NCI-H2196 (cell line): ENCODE data around the gene BRD7.

Experiments
- DNase-seq: peaks from one replicate; lab custom pipeline; 2025; ENCODE audit not compliant: unreplicated experiment; lab: John Stamatoyannopoulos, UW

Gene BRD7

DNA sequence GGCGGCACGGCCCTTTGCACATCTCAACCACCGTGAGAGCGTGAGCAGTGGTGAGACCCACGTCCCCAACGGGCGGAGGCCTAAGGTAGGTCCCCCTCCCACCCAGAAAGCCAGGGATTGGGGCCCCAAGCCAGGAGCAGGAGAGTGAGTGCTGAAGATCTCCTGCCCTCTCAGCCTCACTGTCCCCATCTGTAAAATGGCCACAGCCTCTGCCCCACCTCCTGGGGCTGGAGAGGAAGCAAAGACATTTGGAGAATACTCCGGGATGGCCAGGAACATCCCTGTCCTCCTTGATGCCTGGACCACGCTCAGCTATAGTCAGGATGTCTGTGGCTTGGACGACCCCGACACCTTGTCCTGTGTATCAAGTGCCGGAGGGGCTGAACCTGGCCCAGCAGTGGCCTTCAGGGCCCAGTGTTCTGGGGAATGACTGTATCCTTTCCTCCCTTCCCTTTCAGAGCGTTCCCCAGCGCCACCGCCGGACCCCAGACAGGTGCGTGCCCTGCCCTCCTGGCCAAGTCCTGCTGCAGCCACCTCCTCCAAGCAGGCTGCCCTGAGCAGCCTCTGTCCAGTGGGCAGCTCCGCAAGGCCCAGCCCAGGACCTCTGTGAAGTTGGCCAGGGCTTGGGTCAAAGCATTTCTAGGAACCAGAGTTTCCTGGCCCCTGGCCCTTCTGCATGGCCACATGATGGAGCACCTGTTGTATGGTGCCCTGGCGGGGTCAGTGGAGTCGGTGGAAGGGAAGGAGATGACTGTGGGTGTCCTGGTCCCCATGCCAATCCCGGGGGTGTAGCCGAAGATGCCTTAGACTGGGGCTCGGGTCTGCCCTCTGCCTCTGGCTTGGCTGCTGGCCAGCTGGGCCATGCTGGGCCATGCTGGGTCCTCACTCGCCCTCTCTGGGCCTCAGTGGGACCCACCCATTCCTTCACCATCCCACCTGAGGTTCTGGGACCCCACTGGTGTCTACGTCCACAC, 64.0 kb downstream of the BRD7 start:
- no peak for DNase-seq

DNA sequence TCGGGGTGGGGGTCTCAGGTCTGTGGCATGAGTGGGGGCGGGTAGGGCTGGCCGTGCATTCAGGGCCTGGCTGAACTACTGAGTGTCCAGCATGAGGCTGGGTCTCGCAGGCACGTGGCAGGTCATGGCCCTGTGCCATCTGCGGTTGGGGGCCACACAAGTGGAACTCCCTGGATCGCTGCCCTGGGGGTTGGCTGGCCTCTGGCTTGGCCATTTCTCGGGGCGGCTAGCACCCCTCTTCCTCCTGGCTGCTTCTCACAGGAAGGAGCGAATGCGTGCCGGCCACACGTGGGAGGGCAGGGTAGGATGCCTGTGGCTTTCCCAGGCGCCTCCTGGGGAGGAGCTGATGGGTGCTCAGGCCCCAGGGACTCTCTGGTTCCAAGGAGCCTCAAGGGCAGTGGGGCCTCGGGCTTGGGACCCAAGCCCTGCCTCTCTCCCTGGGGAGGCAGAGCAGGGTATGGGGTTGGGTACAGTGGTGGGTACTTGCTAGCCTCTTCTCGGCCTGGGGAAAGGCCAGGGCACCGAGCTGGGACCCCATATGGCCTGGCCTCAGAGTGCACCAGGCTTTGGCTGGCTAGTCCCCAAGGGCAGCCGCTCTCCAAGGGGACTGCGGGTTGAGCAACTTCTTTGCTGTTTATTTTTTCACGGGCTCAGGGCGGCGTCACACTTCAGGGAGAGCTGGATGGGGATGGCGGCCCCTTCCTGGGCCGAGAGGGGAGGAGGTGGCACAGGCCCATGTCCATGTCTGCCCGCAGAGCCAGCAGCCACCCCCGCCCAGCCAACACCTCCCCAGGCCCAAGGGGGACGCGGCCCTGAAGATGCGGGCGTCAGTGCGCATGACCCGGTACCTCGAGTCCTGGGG, 65.0 kb downstream of the BRD7 start:
- no peak for DNase-seq

DNA sequence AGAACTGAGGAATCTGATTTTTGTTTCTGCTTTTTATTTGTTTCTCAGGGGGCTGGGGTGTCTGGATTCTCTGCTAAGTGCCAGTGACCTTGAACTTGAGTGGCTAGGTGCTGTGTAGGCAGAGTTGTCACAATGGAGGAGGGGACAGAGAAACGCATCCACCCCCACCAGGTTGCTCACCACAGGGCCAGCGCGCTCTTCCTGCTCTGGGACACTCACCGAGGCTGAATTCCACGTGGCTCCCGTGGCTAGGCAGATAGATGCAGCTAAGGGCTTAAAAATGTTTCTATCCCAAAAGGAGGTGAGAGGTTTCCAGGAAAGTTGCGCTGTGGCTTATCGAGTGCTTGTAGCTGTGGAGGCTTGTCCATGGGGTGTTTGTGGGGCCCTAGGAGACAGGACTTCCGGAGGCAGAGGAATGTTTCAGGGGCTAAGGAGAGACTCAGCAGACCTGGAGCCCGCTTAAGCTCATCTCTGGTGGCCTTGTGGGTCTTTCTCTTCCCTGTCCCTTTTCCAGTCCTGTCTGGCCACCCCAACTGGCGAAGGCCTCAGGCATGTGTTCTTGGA, 65.7 kb downstream of the BRD7 start:
- DNase-seq, result no peak

GRCh38 chr16:50302472-50303005, 66.2 kb downstream of the BRD7 start:
- no peak for DNase-seq

GRCh38 chr16:50301626-50302471, 66.9 kb downstream of the BRD7 start:
- DNase-seq, result no peak

DNA sequence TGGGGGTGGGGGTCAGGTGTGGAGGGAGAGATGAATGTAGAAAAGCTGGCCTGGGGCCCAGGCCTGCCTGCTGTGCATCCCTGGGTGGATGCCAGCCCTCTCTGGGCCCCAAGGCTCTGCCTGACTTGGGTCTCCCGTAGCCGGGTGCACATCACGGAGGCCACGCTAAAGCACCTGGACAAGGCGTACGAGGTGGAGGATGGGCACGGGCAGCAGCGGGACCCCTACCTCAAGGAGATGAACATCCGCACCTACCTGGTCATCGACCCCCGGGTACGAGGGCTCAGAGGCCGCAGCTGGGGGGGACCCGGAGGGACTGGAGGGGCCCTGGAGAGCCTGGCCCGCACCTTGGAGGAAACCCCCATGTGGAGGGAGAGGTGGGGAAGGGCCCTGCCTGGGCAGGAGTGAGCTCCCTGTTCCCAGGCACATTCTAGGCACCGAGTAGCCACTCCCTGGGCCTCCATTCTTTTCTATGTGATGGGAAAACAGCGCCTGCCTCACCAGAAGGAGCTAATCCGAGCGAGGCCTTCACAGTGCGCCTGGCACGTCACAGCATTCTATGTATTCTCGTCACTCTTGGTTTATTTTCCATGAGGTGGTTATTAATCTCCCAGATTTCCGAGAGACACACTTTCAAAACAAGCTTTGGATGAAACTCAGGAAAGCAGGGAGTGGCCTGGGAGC, 67.7 kb downstream of the BRD7 start:
- no peak for DNase-seq

- DNase-seq, result no peak
These were observed 69.2 kb downstream of the BRD7 start for GRCh38 chr16:50299508-50300105.

DNA sequence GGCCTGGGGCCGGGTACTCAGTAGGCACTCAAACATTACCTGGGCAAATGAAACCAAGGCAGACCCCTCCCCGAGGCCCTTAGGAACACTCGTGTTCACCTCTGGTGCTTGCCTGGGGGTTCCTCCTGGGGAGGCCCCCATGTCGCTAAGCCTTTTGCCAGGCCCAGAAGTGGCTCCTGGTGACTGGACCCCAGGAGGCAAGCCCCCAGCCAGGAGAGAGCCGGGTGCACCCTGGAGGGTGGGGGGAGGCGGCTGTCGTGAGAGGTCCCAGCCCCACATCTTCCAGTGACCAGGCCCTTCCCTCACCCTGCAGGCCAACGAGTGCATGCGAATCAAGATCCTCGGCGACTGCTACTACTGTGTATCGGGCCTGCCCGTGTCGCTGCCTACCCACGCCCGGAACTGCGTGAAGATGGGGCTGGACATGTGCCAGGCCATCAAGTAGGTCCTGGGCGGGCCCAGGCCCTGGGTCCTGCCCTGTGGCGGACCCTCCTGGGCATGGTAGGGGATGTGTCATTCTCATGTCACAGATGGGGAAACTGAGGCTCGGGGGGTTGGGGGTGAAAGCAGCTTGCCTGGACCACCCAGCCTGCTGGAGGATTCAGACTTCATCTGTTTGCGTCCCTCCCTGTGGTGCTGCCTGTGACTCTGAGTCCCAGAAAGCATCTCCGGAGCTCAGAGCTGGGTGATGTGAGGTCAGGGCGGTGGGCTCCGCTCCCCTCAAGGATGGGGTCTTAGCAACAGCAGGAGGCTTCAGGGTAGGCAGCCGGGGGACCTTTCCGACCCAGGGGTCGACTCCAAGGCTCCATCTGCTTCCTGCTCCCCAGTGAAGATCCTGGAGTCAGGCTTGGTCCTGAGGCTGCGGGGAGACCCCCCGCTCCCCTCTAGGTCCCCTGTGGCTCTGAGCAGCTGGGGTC, 69.9 kb downstream of the BRD7 start:
- no peak for DNase-seq

DNA sequence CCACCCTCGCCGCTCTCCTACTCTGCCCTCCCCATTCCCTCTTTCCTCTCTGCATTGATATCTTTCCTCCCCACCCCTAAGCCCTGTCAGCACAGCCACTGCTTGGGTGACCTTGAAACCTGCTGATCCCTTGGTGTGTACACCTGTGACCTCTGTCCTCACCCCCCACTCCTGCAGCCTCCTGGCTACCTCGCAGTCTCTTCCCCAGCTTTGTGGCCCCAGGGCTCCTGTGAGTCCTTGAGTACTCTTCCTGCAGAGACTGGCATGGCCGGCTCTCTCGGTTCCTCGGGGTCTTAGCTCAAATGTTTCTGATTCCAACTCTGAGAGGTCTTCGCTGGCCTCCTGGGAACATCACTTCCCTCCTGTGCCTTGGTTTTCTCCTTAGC, 70.7 kb downstream of the BRD7 start:
- DNase-seq, result no peak

DNA sequence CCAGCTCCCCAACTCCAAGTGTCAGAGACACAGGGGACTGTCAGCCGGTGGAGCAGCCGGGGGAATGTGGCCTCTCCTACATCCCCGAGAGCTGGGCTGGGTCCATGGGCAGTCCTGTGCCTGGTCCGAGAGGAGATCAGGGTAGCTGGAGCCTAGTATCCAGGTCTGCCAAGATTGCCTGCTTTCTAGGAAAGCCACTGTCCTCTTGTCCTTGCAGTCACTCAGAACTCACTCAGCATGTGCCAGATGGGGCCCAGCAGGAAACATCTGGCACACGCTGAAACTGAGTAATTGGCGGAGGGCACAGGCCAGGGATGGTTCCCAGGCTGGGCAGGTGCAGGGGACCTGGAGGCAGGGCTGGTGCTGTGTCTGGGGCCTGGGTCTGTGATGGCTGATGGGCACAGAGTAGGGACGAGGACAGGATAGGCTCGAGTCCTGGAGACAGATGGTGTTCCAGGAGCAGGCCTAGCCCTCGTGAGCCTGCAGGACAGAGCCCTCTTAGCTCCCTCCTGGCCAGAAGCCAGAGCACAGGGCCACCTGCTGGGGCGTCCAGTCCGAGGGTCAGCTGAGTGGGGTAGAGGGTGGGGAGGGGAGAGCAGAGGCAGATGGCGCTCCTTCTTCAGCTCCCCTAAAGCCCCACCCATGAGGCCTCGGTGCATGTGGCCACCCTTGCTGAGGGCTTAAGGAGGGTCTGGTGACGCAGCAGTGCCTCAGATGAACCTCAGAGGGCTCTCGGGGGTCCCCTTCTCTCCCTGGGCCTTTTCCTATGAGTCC, 71.3 kb downstream of the BRD7 start:
- no peak for DNase-seq

DNA sequence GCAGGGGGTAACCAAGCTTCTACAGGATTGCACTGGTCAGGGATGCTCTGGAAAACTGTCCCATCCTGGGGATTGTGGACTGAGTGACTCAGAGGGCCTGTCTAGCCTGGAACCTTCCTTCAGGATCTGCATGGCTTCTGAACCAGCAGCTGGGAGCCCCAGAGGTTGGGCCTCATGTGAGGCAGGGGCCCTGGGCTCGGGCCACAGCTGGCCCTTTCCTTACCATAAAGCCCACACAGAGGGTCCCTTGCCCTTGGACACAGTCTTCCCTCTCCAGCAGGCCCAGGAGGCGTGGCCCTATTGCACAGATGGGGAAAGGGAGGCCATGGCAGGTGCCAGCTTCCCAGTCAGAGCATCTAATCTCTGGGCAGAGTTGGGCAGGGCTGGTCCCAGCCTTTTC, 72.0 kb downstream of the BRD7 start:
- no peak for DNase-seq

DNA sequence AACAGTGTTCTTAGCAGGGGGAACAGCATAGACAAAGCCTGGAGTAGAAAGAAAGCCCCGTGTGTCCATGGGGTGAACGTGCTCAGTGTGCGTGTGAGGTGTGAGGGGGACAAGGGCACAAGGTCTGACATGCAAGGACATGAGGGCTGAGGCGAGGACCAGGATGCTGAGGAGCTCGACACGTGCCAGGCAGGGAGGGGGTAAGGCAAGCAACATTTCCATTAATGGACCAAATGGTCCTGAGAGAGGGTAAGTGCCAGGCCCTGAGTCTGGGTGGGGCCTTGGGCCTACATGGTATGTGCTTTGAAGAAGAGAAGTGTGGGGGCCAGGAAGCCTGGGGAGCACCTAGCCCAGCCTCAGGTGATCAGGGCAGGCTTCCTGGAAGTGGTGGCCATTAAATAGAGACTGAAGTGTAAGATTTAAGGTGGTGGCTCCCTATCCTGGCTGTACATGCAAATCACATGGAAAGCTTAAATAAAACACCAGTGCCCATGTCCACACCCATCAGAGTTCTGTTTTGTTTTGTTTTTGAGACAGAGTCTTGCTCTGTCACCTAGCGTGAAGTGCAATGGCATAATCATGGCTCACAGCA, 73.2 kb downstream of the BRD7 start:
- DNase-seq, result no peak

DNA sequence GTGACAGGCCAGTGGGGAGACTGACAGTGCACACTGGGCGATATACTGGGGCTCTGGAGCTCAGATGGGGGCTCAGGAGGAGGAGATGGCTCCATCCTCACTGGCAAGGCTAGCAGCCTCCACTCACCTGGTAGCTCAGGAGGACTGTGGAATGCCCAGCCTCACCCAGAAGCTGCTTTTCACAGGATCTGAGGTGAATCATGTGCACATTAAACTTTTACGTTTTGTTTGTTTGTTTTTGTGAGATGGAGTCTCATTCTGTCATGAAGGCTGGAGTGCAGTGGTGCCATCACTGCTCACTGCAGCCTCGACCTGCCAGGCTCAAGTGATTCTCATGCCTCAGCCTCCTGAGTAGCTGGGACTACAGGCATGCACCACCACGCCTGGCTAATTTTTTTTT, 73.8 kb downstream of the BRD7 start:
- DNase-seq, result no peak

- no peak for DNase-seq
These were observed 74.6 kb downstream of the BRD7 start for GRCh38 chr16:50293994-50294855.

DNA sequence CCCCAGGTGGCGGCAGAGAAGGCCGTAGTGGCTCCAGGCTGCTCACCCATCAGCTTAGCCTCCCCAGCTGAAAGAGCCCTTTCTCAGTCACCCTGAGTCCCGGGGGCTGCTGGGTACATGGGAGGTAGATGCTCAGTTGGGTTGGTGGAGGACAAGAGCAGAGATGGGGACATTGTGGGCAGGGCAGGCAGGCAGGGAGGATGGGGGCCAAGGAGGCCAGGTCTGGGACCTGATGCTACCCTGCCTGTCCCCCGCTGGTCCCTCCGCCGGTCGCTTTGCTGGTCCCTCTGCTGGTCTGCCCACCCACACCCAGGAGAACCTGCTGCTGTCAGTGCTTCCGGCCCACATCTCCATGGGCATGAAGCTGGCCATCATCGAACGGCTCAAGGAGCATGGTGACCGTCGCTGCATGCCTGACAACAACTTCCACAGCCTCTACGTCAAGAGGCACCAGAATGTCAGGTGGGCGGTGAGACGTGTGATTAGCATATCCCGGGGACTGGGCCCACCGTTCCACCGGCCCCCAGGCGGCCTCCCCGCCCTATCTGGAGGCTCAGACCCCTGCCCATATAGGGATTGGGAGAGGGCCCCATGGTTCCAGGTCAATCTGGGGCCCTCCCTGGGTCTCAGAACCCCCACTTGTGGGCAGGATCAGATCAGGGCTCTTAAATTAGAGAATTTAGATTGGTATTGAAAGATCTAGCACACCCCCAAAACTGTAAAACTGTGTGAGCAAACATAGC, 75.6 kb downstream of the BRD7 start:
- DNase-seq, result no peak

GRCh38 chr16:50292566-50292948, 76.2 kb downstream of the BRD7 start:
- DNase-seq, result no peak
